ENCODE results near the gene CFAP100.

Gene CFAP100

DNA sequence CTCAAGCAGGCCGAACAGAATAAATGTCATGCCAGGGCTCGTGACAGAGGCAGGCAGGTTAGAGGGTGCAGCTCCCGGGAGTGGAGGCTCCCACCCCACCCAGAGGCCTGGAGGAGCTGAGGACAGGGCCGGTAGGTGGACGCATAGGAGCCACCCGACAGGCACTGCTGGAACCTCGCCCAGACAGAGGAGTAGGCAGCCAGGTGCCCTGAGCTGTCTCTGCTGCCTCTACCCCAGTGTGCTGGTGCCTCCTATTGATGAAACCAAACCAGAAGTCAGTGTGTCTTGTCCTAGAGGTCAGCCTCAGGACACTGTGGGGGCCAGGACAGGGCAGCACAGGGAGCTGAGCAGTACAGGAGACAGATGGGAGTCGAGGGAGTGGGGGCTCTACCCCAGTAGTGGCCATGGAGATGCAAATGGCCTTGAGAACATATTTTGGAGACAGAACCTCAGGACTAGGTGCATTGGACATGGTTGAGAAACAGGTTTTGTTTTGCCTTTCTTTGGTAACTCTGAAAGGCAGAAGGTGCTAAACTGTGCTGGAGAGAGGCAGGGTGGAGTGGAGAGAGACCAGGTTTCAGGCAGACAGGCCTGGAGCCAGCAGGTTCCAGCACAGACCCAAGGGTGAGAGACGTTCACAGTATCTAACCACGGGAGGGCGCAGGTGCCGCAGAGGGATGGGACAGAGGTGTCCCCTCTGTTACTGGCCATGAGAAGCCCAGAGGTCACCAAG is 22.1 kb upstream of the CFAP100 start:
- TF ChIP-seq SUZ12 (IDR thresholded peaks at IDR 0.05; ENCODE audit: extremely low read depth, insufficient read depth, insufficient read length), result no peak
- no peak for TF ChIP-seq ZNF274 (IDR thresholded peaks at IDR 0.05; ENCODE audit: low read depth, low read length)
- TF ChIP-seq YY1 (IDR thresholded peaks at IDR 0.05; ENCODE audit: insufficient read depth, insufficient read length), result no peak
- Histone ChIP-seq H3K9me3 (ENCODE audit: insufficient read depth, low read length) (no peaks in the 10 kb centered on the region), H3K36me3 (ENCODE audit: insufficient read depth, insufficient read length, low read length) (no peaks in the 10 kb centered on the region), H3K27me3 (ENCODE audit: insufficient read depth, insufficient read length) (no peaks in the 10 kb centered on the region), H3K9ac (ENCODE audit: insufficient read length, low read depth) (no peak overlapping the region), H3K4me3 (ENCODE audit: insufficient read length, low read depth) (no peak overlapping the region), H3K4me1 (ENCODE audit: insufficient read depth, insufficient read length) (no peaks in the 10 kb centered on the region)
- DNase-seq (ENCODE audit: low read depth, low spot score), result no peak

DNA sequence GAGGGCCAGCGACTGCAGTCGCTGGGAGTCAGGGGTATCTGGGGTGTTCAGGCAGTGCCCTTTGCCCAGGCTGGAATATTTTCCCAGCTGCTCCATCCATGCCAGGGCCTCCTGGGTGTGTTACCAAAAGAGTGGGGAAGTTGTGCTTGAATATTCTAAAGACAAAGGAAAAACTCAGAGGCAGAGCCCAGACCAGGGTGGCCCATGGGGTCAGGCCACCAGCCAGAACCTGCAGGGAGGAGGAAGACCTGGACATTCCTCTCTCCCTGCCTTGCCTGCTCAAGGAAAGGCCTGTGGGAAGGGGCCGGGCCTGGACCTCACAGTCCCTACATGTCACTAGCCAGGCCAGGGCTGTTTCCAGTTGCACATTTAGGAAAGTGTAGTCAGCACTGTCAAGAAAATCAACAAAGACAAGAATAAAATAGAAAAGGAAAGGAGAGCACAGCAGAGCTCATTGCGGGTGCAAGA is 21.5 kb upstream of the CFAP100 start:
- H3K4me1 ChIP-seq (ENCODE audit: insufficient read depth, insufficient read length), result no peaks in the 10 kb centered on the region
- no peaks in the 10 kb centered on the region for H3K9me3 ChIP-seq (ENCODE audit: insufficient read depth, low read length)
- H3K27me3 ChIP-seq (ENCODE audit: insufficient read depth, insufficient read length), result no peaks in the 10 kb centered on the region
- no peak overlapping the region for H3K4me3 ChIP-seq (ENCODE audit: insufficient read length, low read depth)
- DNase-seq (ENCODE audit: low read depth, low spot score), result no peak
- H3K9ac ChIP-seq (ENCODE audit: insufficient read length, low read depth), result no peak overlapping the region
- H3K36me3 ChIP-seq (ENCODE audit: insufficient read depth, insufficient read length, low read length), result no peaks in the 10 kb centered on the region
- no peak for TF ChIP-seq YY1 (IDR thresholded peaks at IDR 0.05; ENCODE audit: insufficient read depth, insufficient read length)
- TF ChIP-seq SUZ12 (IDR thresholded peaks at IDR 0.05; ENCODE audit: extremely low read depth, insufficient read depth, insufficient read length), result no peak
- TF ChIP-seq ZNF274 (IDR thresholded peaks at IDR 0.05; ENCODE audit: low read depth, low read length), result no peak

DNA sequence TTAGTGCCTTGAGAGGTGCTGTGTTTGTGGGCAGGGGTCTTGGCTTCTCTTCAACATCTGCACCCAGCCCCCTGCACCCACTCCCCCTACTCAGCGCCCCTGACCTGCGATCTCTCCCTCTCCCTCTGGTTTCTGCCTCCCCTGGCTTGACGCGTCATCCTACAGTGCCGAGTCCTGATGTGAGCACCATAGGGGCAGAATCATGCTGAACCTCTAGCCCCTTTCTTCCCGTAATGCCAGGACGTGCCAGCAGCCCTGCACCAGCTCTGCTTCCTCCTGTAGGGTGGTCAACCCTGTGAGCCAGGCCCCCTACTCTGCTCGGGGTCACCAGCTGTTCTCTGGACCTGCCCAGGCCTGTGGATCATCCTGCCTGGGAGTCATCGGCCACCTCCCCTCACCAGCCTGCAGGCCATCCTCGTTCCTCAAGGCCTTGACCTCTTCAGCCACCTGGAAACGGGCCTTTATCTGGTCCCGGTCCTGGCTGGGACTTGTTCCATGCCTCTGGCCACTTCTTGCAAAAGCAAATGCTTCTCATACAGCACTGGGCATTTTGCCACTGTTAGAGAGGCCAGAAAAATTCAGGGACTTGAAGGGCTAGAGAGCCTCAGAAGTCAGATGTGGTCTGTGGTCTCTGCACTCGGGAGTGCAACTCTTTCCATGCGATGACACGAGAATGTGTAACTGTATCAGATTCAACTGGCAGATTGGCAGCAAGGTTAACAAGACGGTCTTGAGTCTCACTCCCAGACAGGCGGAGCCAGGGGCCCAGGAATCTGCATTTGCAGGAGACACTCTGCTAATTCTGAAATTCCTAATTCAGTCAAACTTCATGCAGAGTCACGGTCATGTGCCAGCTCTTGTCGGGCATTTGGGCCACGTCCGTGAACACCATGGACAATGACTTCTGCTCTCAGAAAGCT is 20.8 kb upstream of the CFAP100 start:
- Histone ChIP-seq H3K9me3 (ENCODE audit: insufficient read depth, low read length) (peaks cover 1% of the 10 kb centered on the region; the same call in 1 of the 2 replicates), H3K36me3 (ENCODE audit: insufficient read depth, insufficient read length, low read length) (no peaks in the 10 kb centered on the region), H3K9ac (ENCODE audit: insufficient read length, low read depth) (no peak overlapping the region), H3K4me3 (ENCODE audit: insufficient read length, low read depth) (no peak overlapping the region), H3K27me3 (ENCODE audit: insufficient read depth, insufficient read length) (no peaks in the 10 kb centered on the region), H3K4me1 (ENCODE audit: insufficient read depth, insufficient read length) (no peaks in the 10 kb centered on the region)
- DNase-seq (ENCODE audit: low read depth, low spot score), result no peak
- no peak for TF ChIP-seq SUZ12 (IDR thresholded peaks at IDR 0.05; ENCODE audit: extremely low read depth, insufficient read depth, insufficient read length)
- no peak for TF ChIP-seq ZNF274 (IDR thresholded peaks at IDR 0.05; ENCODE audit: low read depth, low read length)
- TF ChIP-seq YY1 (IDR thresholded peaks at IDR 0.05; ENCODE audit: insufficient read depth, insufficient read length), result no peak

DNA sequence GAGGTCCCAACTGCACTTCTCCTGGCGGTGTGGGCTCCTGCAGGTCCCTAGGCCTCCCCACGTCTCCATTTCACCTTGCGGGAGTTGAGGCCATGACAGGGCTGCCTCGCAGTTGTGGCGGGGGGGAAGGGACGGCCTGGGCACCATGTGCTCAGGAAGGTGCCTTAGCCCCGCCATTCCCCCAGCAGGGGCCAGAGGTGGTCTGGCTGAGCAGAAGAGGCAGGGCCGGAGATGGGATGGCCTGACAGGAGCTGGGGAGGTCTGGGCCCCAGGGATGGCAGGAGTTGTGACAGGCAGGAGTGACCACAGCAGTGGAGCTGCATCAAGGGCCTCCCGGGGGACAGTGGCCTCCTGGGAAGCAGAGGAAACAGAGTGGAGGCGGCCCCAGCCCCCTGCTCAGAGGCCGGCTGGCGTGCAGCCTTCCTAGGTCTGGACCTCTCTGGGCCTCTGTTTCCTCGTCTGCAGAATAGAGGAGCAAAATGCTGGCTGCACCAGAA is 18.8 kb upstream of the CFAP100 start:
- no peaks in the 10 kb centered on the region for H3K27me3 ChIP-seq (ENCODE audit: insufficient read depth, insufficient read length)
- no peak overlapping the region for H3K9ac ChIP-seq (ENCODE audit: insufficient read length, low read depth)
- H3K36me3 ChIP-seq (ENCODE audit: insufficient read depth, insufficient read length, low read length), result no peaks in the 10 kb centered on the region
- DNase-seq (ENCODE audit: low read depth, low spot score), result no peak
- H3K9me3 ChIP-seq (ENCODE audit: insufficient read depth, low read length), result peaks cover 8% of the 10 kb centered on the region; the same call in 1 of the 2 replicates
- H3K4me3 ChIP-seq (ENCODE audit: insufficient read length, low read depth), result no peak overlapping the region
- TF ChIP-seq YY1 (IDR thresholded peaks at IDR 0.05; ENCODE audit: insufficient read depth, insufficient read length) (no peak), ZNF274 (IDR thresholded peaks at IDR 0.05; ENCODE audit: low read depth, low read length) (no peak), SUZ12 (IDR thresholded peaks at IDR 0.05; ENCODE audit: extremely low read depth, insufficient read depth, insufficient read length) (no peak)
- peaks cover 6% of the 10 kb centered on the region for H3K4me1 ChIP-seq (ENCODE audit: insufficient read depth, insufficient read length)

DNA sequence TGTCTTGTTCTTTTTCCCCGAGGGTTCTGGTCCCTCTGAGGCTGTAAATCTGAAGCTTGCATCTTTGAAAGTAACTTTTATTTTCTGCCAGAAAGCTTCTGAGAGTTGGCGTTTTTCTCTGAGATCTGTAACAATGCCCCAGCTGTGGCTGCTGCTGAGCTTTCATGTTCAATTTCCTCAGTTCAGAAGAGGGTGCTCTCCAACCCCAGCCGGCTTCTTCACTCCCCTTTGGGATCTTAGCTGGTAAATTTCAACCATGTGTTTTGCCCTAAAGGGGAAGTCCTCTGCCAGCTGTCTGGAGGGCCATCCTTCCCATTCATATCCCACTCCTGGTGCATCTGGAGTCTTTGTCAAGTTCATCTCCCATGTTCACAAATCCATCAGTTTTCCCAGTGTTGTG is 18.3 kb upstream of the CFAP100 start:
- no peak overlapping the region for H3K9ac ChIP-seq (ENCODE audit: insufficient read length, low read depth)
- H3K36me3 ChIP-seq (ENCODE audit: insufficient read depth, insufficient read length, low read length), result no peaks in the 10 kb centered on the region
- H3K4me1 ChIP-seq (ENCODE audit: insufficient read depth, insufficient read length), result peaks cover 6% of the 10 kb centered on the region
- TF ChIP-seq YY1 (IDR thresholded peaks at IDR 0.05; ENCODE audit: insufficient read depth, insufficient read length), result no peak
- no peak for TF ChIP-seq SUZ12 (IDR thresholded peaks at IDR 0.05; ENCODE audit: extremely low read depth, insufficient read depth, insufficient read length)
- TF ChIP-seq ZNF274 (IDR thresholded peaks at IDR 0.05; ENCODE audit: low read depth, low read length), result no peak
- H3K27me3 ChIP-seq (ENCODE audit: insufficient read depth, insufficient read length), result no peaks in the 10 kb centered on the region
- H3K9me3 ChIP-seq (ENCODE audit: insufficient read depth, low read length), result peaks cover 8% of the 10 kb centered on the region; the same call in 1 of the 2 replicates
- no peak overlapping the region for H3K4me3 ChIP-seq (ENCODE audit: insufficient read length, low read depth)
- no peak for DNase-seq (ENCODE audit: low read depth, low spot score)

DNA sequence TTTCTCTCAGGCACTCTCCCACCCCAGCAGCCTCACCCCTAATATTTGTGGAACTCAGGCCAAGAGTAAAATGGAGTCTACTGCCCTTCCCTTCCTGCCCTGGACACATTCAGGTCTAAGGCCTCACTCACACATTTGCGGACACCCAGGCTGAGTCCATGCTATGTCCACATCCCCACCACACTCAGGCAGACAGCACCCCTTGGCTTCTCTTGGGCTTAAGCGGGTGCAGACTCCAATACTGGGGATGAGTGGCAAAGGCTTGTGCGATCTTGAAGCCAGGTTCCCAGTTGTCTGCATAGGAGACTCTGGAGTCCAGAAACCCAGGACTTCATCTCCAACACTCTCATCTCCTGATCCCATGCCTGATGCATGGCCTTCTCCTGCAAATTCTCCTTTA is 17.5 kb upstream of the CFAP100 start:
- no peaks in the 10 kb centered on the region for H3K27me3 ChIP-seq (ENCODE audit: insufficient read depth, insufficient read length)
- peaks cover 8% of the 10 kb centered on the region; the same call in 1 of the 2 replicates for H3K9me3 ChIP-seq (ENCODE audit: insufficient read depth, low read length)
- TF ChIP-seq YY1 (IDR thresholded peaks at IDR 0.05; ENCODE audit: insufficient read depth, insufficient read length), result no peak
- H3K4me3 ChIP-seq (ENCODE audit: insufficient read length, low read depth), result no peak overlapping the region
- no peak for DNase-seq (ENCODE audit: low read depth, low spot score)
- H3K36me3 ChIP-seq (ENCODE audit: insufficient read depth, insufficient read length, low read length), result no peaks in the 10 kb centered on the region
- no peak overlapping the region for H3K9ac ChIP-seq (ENCODE audit: insufficient read length, low read depth)
- H3K4me1 ChIP-seq (ENCODE audit: insufficient read depth, insufficient read length), result peaks cover 6% of the 10 kb centered on the region

DNA sequence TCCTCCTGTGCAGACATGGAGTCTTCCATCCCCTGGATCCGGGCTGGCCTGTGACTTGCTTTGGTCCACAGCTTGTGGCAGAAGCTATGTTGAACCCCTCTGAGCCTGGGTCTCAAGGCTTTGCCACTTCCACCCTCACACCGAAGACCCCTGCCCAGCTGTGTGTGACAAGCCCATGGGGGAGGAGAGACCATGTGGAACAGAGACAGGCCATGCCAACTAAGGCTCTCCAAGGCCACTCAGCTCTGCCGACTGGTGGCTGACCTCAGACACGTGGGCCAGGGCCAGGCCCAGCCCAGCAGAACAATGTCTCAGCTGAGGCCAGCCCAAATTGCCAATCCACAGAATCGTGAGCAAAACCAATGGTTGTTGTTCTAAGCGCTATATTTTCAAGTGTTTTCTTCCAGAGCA is 16.4 kb upstream of the CFAP100 start:
- Histone ChIP-seq H3K9me3 (ENCODE audit: insufficient read depth, low read length) (peaks cover 8% of the 10 kb centered on the region; the same call in 1 of the 2 replicates), H3K36me3 (ENCODE audit: insufficient read depth, insufficient read length, low read length) (no peaks in the 10 kb centered on the region), H3K4me3 (ENCODE audit: insufficient read length, low read depth) (no peak overlapping the region), H3K27me3 (ENCODE audit: insufficient read depth, insufficient read length) (no peaks in the 10 kb centered on the region), H3K9ac (ENCODE audit: insufficient read length, low read depth) (no peak overlapping the region), H3K4me1 (ENCODE audit: insufficient read depth, insufficient read length) (peaks cover 6% of the 10 kb centered on the region)
- TF ChIP-seq YY1 (IDR thresholded peaks at IDR 0.05; ENCODE audit: insufficient read depth, insufficient read length) (no peak), SUZ12 (IDR thresholded peaks at IDR 0.05; ENCODE audit: extremely low read depth, insufficient read depth, insufficient read length) (no peak), ZNF274 (IDR thresholded peaks at IDR 0.05; ENCODE audit: low read depth, low read length) (no peak)
- DNase-seq (ENCODE audit: low read depth, low spot score), result no peak
